H9 (cell line): ENCODE measurements around the gene PTPN13. TPM values are rescaled to one million over a fixed set of nuclear protein-coding genes. Genes with fewer than 3 reads are reported as not detected.

ENCODE experiments used
- DNase-seq: peaks from one replicate; pipeline ENCODE4 v3.0.0-alpha.2; 2017
- H2AFZ ChIP-seq: one replicate; pipeline ENCODE4 v1.6.1; 2013; ENCODE audit warnings: mild to moderate bottlenecking, low read length, control low read depth, moderate library complexity
- H2AK5ac ChIP-seq: 2 replicates; pipeline ENCODE4 v1.6.1; 2013; ENCODE audit warnings: low read length, control low read depth, mixed read lengths; ENCODE audit not compliant: insufficient read length
- H2BK120ac ChIP-seq: one replicate; pipeline ENCODE4 v1.6.1; 2013; ENCODE audit warnings: low read depth, mild to moderate bottlenecking, low read length, control low read depth, inconsistent platforms; ENCODE audit not compliant: poor library complexity, severe bottlenecking
- H2BK12ac ChIP-seq: 2 replicates; pipeline ENCODE4 v1.6.1; 2013; ENCODE audit warnings: low read length, control low read depth, mixed read lengths, low read depth; ENCODE audit not compliant: insufficient read length
- H2BK15ac ChIP-seq: 2 replicates; pipeline ENCODE4 v1.6.1; 2013; ENCODE audit warnings: low read depth, low read length, control low read depth
- H2BK20ac ChIP-seq: one replicate; pipeline ENCODE4 v1.6.1; 2013; ENCODE audit warnings: low read depth, mild to moderate bottlenecking, low read length, control low read depth, inconsistent platforms; ENCODE audit not compliant: poor library complexity, severe bottlenecking
- H2BK5ac ChIP-seq: 2 replicates; pipeline ENCODE4 v1.6.1; 2013; ENCODE audit warnings: low read length, control low read depth, mixed read lengths; ENCODE audit not compliant: insufficient read length
- H3K14ac ChIP-seq: 2 replicates; pipeline ENCODE4 v1.6.1; 2013; ENCODE audit warnings: low read length, control low read depth; ENCODE audit not compliant: insufficient read depth
- H3K18ac ChIP-seq: 2 replicates; pipeline ENCODE4 v1.6.1; 2013; ENCODE audit warnings: low read depth, mild to moderate bottlenecking, mixed read lengths, low read length, control low read depth; ENCODE audit not compliant: insufficient read length
- H3K23ac ChIP-seq: 2 replicates; pipeline ENCODE4 v1.6.1; 2013; ENCODE audit warnings: low read length, control low read depth, mixed read lengths, low read depth; ENCODE audit not compliant: insufficient read length
- H3K23me2 ChIP-seq: 2 replicates; pipeline ENCODE4 v1.6.1; 2013; ENCODE audit warnings: low read depth, mild to moderate bottlenecking, mixed read lengths, low read length, control low read depth; ENCODE audit not compliant: insufficient read length, poor library complexity, severe bottlenecking
- H3K27ac ChIP-seq: 2 replicates; pipeline ENCODE4 v1.5.1; 2013; ENCODE audit warnings: low read length, control low read depth, mixed read lengths, low read depth; ENCODE audit not compliant: insufficient read length
- H3K27me3 ChIP-seq: 2 replicates; pipeline ENCODE4 v1.6.1; 2013; ENCODE audit warnings: low read length, control low read depth, inconsistent platforms; ENCODE audit not compliant: insufficient read depth
- H3K4ac ChIP-seq: 2 replicates; pipeline ENCODE4 v1.6.1; 2013; ENCODE audit warnings: low read depth, mild to moderate bottlenecking, control low read depth, inconsistent platforms, low read length, moderate library complexity
- H3K4me1 ChIP-seq: 2 replicates; pipeline ENCODE4 v1.6.1; 2013; ENCODE audit warnings: low read length, control low read depth, inconsistent platforms; ENCODE audit not compliant: insufficient read depth
- H3K4me2 ChIP-seq: 2 replicates; pipeline ENCODE4 v1.6.1; 2013; ENCODE audit warnings: low read length, control low read depth, mixed read lengths; ENCODE audit not compliant: insufficient read length, insufficient read depth
- H3K56ac ChIP-seq: 2 replicates; pipeline ENCODE4 v1.6.1; 2013; ENCODE audit warnings: low read depth, mild to moderate bottlenecking, mixed read lengths, low read length, control low read depth; ENCODE audit not compliant: insufficient read length
- H3K79me1 ChIP-seq: 2 replicates; pipeline ENCODE4 v1.6.1; 2013; ENCODE audit warnings: low read depth, mild to moderate bottlenecking, moderate library complexity, low read length, control low read depth, inconsistent platforms; ENCODE audit not compliant: insufficient read depth, poor library complexity, severe bottlenecking
- H3K79me2 ChIP-seq: 2 replicates; pipeline ENCODE4 v1.6.1; 2013; ENCODE audit warnings: low read length, control low read depth, inconsistent platforms; ENCODE audit not compliant: insufficient read depth
- H3K9ac ChIP-seq: 2 replicates; pipeline ENCODE4 v1.6.1; 2013; ENCODE audit warnings: low read length, control low read depth, mixed read lengths; ENCODE audit not compliant: insufficient read length; ENCODE audit errors: extremely low read depth
- H3K9me3 ChIP-seq: one replicate; pipeline ENCODE4 v1.6.1; 2013; ENCODE audit warnings: low read depth, low read length, inconsistent platforms; ENCODE audit not compliant: control insufficient read depth
- H3T11ph ChIP-seq: one replicate; pipeline ENCODE4 v1.6.1; 2013; ENCODE audit warnings: mild to moderate bottlenecking, low read length, control low read depth, inconsistent platforms
- H4K20me1 ChIP-seq: one replicate; pipeline ENCODE4 v1.6.1; 2013; ENCODE audit not compliant: control insufficient read depth, insufficient read length, insufficient read depth
- H4K5ac ChIP-seq: 2 replicates; pipeline ENCODE4 v1.6.1; 2013; ENCODE audit warnings: low read depth, mild to moderate bottlenecking, mixed read lengths, low read length, control low read depth; ENCODE audit not compliant: insufficient read length
- H4K8ac ChIP-seq: replicated peaks from 2 replicates; pipeline ENCODE4 v1.6.1; 2013; ENCODE audit warnings: low read length, control low read depth, mixed read lengths, low read depth; ENCODE audit not compliant: insufficient read length
- H4K91ac ChIP-seq: 2 replicates; pipeline ENCODE4 v1.6.1; 2013; ENCODE audit warnings: low read depth, mild to moderate bottlenecking, moderate library complexity, mixed read lengths, low read length, control low read depth; ENCODE audit not compliant: insufficient read length
- H3K27ac Mint-ChIP-seq, 3 experiments: 2 replicates in 2 of 3; 3 replicates in 1 of 3; pipeline ENCODE4 v1.8.0; 2020 to 2021; ENCODE audit warnings: mixed read lengths in 3 of 3, mild to moderate bottlenecking in 1 of 3, moderate library complexity in 1 of 3
- H3K27me3 Mint-ChIP-seq: 2 replicates; pipeline ENCODE4 v1.8.0; 2021; ENCODE audit warnings: low read depth, mild to moderate bottlenecking, moderate library complexity, mixed read lengths
- H3K36me3 Mint-ChIP-seq, 3 experiments: 2 replicates in 2 of 3; 3 replicates in 1 of 3; pipeline ENCODE4 v1.8.0; 2020 to 2021; ENCODE audit warnings: low read depth in 3 of 3, mixed read lengths in 3 of 3; ENCODE audit not compliant: insufficient read depth in 1 of 3
- H3K4me1 Mint-ChIP-seq, 2 experiments: 2 replicates each; pipeline ENCODE4 v1.8.0; 2020; ENCODE audit warnings: mixed read lengths in 2 of 2
- H3K4me3 Mint-ChIP-seq, 2 experiments: 2 replicates in 1 of 2; 3 replicates in 1 of 2; pipeline ENCODE4 v1.8.0; 2020 to 2021; ENCODE audit warnings: mild to moderate bottlenecking in 2 of 2, mixed read lengths in 2 of 2, moderate library complexity in 1 of 2
- H3K9me3 Mint-ChIP-seq, 2 experiments: 2 replicates in 1 of 2; 3 replicates in 1 of 2; pipeline ENCODE4 v1.8.0; 2020; ENCODE audit warnings: mild to moderate bottlenecking in 2 of 2, mixed read lengths in 2 of 2, moderate library complexity in 1 of 2
- total RNA-seq: library from RNA; stranded (reverse); gene quantifications from 2 replicates; pipeline ENCODE4 v1.2.1, GENCODE V29; 2021
- TF ChIP-seq, protein P1 (sequence below): fragments of 200-600 bp; sonication (generic); conservative IDR thresholded peaks from 3 replicates; pipeline ENCODE4 v1.8.0; 2021; ENCODE audit warnings: antibody characterized with exemption, mild to moderate bottlenecking

PTPN13 gene
- total RNA-seq, 1 experiment from 2014 or later, result 34.9 TPM

DNA sequence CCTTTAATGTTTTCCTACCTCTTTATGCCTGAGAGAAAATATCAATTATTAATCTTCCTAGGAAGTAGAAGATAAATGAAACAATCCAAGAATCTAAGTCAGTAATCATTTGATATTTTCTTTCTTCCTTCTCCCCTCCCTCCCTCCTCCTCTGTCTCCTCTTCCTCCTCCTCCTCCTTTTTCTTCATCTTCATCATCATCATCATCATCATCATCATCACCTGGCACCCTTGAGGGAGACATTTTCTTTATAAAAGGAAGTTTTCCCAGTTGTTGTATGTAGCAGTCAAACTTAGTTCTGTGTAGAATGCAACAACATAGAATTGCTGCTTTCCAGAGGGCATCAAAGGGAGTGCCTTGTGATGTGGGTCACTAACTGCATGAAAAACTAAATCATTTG is 155.0 kb downstream of the PTPN13 start:
- no peaks in the 10 kb centered on the region for H3K23me2 ChIP-seq
- no peaks in the 10 kb centered on the region for H3K9me3 Mint-ChIP-seq

More for the DNA sequence above, 155.0 kb downstream of the PTPN13 start:
- Histone ChIP-seq H2AFZ (no peak overlapping the region), H3K56ac (no peak overlapping the region), H3K79me2 (no peaks in the 10 kb centered on the region), H4K5ac (no peak overlapping the region), H2BK20ac (no peak overlapping the region), H3K9me3 (no peaks in the 10 kb centered on the region), H3T11ph (no peak overlapping the region), H2BK15ac (no peak overlapping the region), H4K20me1 (no peaks in the 10 kb centered on the region), H3K4me1 (no peaks in the 10 kb centered on the region), H3K79me1 (no peaks in the 10 kb centered on the region), H2BK5ac (no peak overlapping the region), H3K27ac (no peak overlapping the region), H3K9ac (no peak overlapping the region), H2AK5ac (no peak overlapping the region), H3K18ac (no peak overlapping the region), H3K14ac (no peak overlapping the region), H2BK12ac (no peak overlapping the region), H4K8ac (no peak overlapping the region), H4K91ac (no peak overlapping the region), H2BK120ac (no peak overlapping the region), H3K4ac (no peak overlapping the region), H3K27me3 (no peaks in the 10 kb centered on the region), H3K4me2 (no peak overlapping the region), H3K23ac (no peak overlapping the region)
- Mint-ChIP-seq H3K36me3 (peaks cover 0 to 24% (median 24%) of the 10 kb centered on the region in 3 experiments; a peak in 6 of 7 replicates), H3K4me1 (no peaks in the 10 kb centered on the region), H3K27me3 (no peaks in the 10 kb centered on the region), H3K4me3 (no peak overlapping the region), H3K27ac (no peak overlapping the region)
- DNase-seq, result no peak
- TF ChIP-seq, protein P1, sequence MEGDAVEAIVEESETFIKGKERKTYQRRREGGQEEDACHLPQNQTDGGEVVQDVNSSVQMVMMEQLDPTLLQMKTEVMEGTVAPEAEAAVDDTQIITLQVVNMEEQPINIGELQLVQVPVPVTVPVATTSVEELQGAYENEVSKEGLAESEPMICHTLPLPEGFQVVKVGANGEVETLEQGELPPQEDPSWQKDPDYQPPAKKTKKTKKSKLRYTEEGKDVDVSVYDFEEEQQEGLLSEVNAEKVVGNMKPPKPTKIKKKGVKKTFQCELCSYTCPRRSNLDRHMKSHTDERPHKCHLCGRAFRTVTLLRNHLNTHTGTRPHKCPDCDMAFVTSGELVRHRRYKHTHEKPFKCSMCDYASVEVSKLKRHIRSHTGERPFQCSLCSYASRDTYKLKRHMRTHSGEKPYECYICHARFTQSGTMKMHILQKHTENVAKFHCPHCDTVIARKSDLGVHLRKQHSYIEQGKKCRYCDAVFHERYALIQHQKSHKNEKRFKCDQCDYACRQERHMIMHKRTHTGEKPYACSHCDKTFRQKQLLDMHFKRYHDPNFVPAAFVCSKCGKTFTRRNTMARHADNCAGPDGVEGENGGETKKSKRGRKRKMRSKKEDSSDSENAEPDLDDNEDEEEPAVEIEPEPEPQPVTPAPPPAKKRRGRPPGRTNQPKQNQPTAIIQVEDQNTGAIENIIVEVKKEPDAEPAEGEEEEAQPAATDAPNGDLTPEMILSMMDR, result no peak
